MCF 10A (cell line): ENCODE measurements around the gene FGGY. TPM values are rescaled to one million over a fixed set of nuclear protein-coding genes. Genes with fewer than 3 reads are reported as not detected.

Experiments
- BruUV-seq: library from RNA; stranded (reverse); fragments of 400-500 nt; replicated peaks from 2 replicates; lab custom pipeline; 2021; lab: Mats Ljungman, UMichigan
- CTCF ChIA-PET: fragments of 300-600 bp; sonication (Branson Sonifier 250); formaldehyde crosslinking; extraction: SDS; loops from one replicate; lab custom pipeline; 2021; ENCODE audit warnings: antibody characterized with exemption, inconsistent platforms; lab: Yijun Ruan, JAX
- POLR2A ChIA-PET: fragments of 300-600, 350-650 bp; sonication (Branson Sonifier 250); formaldehyde crosslinking; extraction: SDS; loops from one replicate; lab custom pipeline; 2020; ENCODE audit warnings: antibody characterized with exemption, inconsistent platforms; lab: Yijun Ruan, JAX
- DNase-seq: peaks from one replicate; pipeline ENCODE4 v3.0.0-alpha.2; 2018; ENCODE audit not compliant: unreplicated experiment
- H3K27ac Mint-ChIP-seq: one replicate; pipeline ENCODE4 v1.8.0; 2022; ENCODE audit warnings: mild to moderate bottlenecking, low read depth, mixed read lengths; ENCODE audit not compliant: unreplicated experiment
- H3K27me3 Mint-ChIP-seq: one replicate; pipeline ENCODE4 v1.8.0; 2022; ENCODE audit warnings: mixed read lengths; ENCODE audit not compliant: insufficient read depth, unreplicated experiment
- H3K36me3 Mint-ChIP-seq: one replicate; pipeline ENCODE4 v1.8.0; 2022; ENCODE audit warnings: mild to moderate bottlenecking, moderate library complexity, mixed read lengths; ENCODE audit not compliant: insufficient read depth, unreplicated experiment
- H3K4me1 Mint-ChIP-seq: one replicate; pipeline ENCODE4 v1.8.0; 2022; ENCODE audit warnings: mixed read lengths; ENCODE audit not compliant: insufficient read depth, unreplicated experiment
- H3K4me3 Mint-ChIP-seq: one replicate; pipeline ENCODE4 v1.8.0; 2022; ENCODE audit warnings: mild to moderate bottlenecking, moderate library complexity, mixed read lengths; ENCODE audit not compliant: unreplicated experiment
- H3K9me3 Mint-ChIP-seq: one replicate; pipeline ENCODE4 v1.8.0; 2022; ENCODE audit warnings: mixed read lengths; ENCODE audit not compliant: unreplicated experiment
- intact Hi-C: fragments of 100-400 bp; cut with micrococcal nuclease; formaldehyde crosslinking; loops from 2 replicates; pipeline ENCODE4 v1.14.1; 2022
- total RNA-seq: library from RNA; stranded (reverse); gene quantifications from 2 replicates; pipeline ENCODE4 v1.2.3, GENCODE V29; 2022
- TF ChIP-seq, protein P1 (sequence below): fragments of 200-600 bp; IDR thresholded peaks from one replicate; pipeline ENCODE4 v1.8.0; 2022; ENCODE audit warnings: antibody characterized with exemption, mild to moderate bottlenecking; ENCODE audit not compliant: unreplicated experiment

Gene FGGY
- total RNA-seq, 1 experiment from 2014 or later = 10.6 TPM

DNA sequence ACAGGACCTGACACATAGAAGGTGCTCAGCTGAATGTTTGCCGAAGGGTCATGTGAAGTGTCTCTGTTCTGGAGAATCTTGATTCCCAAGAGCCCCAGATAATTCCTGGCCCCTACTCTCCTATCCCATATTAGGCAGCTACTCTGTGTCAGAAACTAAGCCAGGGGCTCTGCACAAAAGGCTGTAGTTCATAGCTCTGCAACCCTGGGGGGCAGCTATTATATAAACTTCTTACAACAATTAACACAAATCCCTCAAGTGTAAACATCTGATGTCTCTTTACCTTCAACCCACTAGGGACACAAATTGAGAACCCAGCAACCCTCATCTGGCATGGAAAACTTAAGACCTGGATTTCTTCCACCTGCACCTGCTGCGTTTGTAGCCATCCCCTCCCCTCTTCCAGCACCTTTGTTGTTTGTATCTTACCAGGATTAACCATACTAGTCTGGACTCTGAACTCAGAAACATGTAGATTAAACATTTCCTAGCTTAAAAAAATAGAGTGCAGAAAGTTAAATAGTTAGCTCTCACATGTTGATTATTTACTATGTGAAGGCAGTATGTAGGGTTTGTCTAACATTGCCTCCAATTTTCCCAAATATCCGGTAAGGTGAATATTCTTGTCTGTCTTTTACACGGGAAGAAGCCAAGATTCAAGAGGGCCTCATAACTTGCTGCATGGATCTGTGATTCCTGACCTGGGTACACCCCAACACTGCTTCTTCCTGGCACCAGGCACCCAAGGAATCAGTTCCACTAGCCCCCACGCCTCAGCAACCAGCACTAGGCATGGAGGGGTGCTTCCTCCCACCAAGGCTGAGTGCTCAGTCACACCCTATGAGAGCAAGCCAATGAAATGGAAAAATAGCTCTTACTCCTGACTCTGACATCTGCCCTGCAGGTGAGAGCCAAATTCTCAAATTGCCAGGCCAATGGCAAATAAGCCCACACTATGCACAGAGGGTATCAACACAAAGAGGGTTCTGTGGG lies 297.2 kb downstream of the FGGY start:
- H3K27me3 Mint-ChIP-seq = no peaks in the 10 kb centered on the region
- no peaks in the 10 kb centered on the region for H3K9me3 Mint-ChIP-seq
- H3K4me1 Mint-ChIP-seq = peaks cover 19% of the 10 kb centered on the region
- H3K4me3 Mint-ChIP-seq = no peak overlapping the region
- no peaks in the 10 kb centered on the region for H3K36me3 Mint-ChIP-seq
- H3K27ac Mint-ChIP-seq = no peak overlapping the region
- DNase-seq = no peak
- no TSS peak for BruUV-seq
- ChIA-PET CTCF (interaction anchor here (0.5 kb wide), 1 partner anchor 893 kb away, joined by 3 read pairs; no protein-coding TSS in a partner anchor), POLR2A (interaction anchor here (0.6 to 1.5 kb wide), 2 partner anchors 12 to 76 kb away, joined by 3 read pairs; no protein-coding TSS in a partner anchor)
- TF ChIP-seq, protein P1, sequence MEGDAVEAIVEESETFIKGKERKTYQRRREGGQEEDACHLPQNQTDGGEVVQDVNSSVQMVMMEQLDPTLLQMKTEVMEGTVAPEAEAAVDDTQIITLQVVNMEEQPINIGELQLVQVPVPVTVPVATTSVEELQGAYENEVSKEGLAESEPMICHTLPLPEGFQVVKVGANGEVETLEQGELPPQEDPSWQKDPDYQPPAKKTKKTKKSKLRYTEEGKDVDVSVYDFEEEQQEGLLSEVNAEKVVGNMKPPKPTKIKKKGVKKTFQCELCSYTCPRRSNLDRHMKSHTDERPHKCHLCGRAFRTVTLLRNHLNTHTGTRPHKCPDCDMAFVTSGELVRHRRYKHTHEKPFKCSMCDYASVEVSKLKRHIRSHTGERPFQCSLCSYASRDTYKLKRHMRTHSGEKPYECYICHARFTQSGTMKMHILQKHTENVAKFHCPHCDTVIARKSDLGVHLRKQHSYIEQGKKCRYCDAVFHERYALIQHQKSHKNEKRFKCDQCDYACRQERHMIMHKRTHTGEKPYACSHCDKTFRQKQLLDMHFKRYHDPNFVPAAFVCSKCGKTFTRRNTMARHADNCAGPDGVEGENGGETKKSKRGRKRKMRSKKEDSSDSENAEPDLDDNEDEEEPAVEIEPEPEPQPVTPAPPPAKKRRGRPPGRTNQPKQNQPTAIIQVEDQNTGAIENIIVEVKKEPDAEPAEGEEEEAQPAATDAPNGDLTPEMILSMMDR = no peak
- intact Hi-C loops = no loop called here

DNA sequence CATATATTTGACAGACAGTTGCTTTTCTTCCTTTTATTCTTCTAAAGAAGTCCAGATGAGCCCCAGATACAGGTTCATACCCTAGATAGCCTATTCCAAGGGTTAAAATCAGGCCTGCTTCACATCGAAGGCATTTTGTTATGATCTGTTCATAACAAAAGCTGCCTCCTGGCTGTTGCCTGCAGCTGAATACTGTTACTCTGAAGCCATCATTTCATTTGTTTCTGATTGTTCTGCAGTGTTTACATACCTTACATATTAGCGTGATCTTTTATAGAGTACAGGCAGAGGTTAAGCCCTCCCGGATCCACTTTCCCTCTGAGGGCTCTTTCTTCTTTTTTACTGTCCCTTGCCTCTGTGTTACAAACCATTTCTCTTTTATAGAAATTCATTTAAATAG lies 298.9 kb downstream of the FGGY start:
- Mint-ChIP-seq H3K27ac (peak overlapping the region; percentile 59), H3K27me3 (no peaks in the 10 kb centered on the region), H3K9me3 (no peaks in the 10 kb centered on the region), H3K4me1 (peaks cover 19% of the 10 kb centered on the region), H3K36me3 (no peaks in the 10 kb centered on the region), H3K4me3 (no peak overlapping the region)
- CTCF ChIA-PET = interaction anchor here (0.6 to 1.1 kb wide), 3 partner anchors 70 to 164 kb away, joined by 3 to 5 read pairs (median 3); no protein-coding TSS in a partner anchor
- intact Hi-C loops = no loop called here
- TF ChIP-seq, protein P1 = no peak
- POLR2A ChIA-PET = interaction anchor here (0.8 to 2.1 kb wide), 8 partner anchors 35 to 813 kb away, joined by 3 to 12 read pairs (median 4); partner anchors contain the start of gene FGGY
- DNase-seq = peak; percentile 5
- BruUV-seq = no TSS peak

DNA sequence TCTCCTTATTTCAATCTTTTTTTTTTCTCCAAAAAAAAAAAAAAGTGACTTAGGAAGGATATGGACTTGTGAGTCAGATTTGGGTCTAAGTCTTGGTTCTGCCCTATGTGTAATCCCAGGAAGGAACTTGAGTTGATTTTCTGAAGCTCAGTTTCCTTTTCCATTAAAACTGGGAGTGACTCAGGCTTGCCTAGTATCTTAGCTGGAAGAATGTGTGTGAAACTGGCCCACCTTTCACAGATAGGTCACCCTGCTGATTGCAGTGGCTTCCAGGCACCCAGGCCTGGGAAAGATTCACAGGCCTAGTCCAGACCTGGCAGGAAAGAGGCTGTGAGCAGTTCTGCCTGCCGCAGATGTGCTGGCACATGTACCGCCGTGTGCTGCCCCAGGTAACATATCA lies 299.5 kb downstream of the FGGY start:
- Mint-ChIP-seq H3K4me1 (peaks cover 19% of the 10 kb centered on the region), H3K4me3 (no peak overlapping the region), H3K27me3 (no peaks in the 10 kb centered on the region), H3K36me3 (no peaks in the 10 kb centered on the region), H3K9me3 (no peaks in the 10 kb centered on the region), H3K27ac (peak overlapping the region; percentile 59)
- DNase-seq = peak; percentile 71
- BruUV-seq = no TSS peak
- intact Hi-C loops = no loop called here
- CTCF ChIA-PET = interaction anchor here (0.9 to 1.3 kb wide), 4 partner anchors 13 to 153 kb away, joined by 3 to 4 read pairs (median 3); no protein-coding TSS in a partner anchor
- TF ChIP-seq, protein P1 = no peak
- POLR2A ChIA-PET = interaction anchor here (0.8 to 2.1 kb wide), 16 partner anchors 29 to 817 kb away, joined by 3 to 12 read pairs (median 4); partner anchors contain the start of genes FGGY and JUN

DNA sequence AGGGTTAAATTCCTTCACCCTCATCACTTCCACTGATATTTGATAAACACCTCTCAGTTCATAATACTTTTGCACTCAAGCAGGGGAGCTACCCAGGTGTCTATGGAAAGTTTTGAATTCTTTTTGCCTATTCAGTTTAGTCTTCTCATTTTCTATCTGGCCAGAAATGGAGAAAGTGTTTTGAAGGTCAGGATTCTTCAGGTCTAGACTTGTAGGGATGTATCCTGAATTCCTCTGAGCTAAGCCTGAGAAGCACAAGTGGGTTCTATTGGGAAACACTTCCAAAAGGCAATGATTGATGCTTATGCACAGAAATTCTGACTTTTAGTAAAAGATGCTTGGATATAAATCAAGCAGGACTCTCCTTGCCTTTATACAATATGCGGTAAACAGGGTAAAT lies 300.1 kb downstream of the FGGY start:
- H3K36me3 Mint-ChIP-seq = no peaks in the 10 kb centered on the region
- intact Hi-C loops = no loop called here
- CTCF ChIA-PET = interaction anchor here (0.6 to 1.3 kb wide), 5 partner anchors 13 to 540 kb away, joined by 3 to 4 read pairs (median 3); no protein-coding TSS in a partner anchor
- no peak overlapping the region for H3K4me3 Mint-ChIP-seq
- H3K9me3 Mint-ChIP-seq = no peaks in the 10 kb centered on the region
- DNase-seq = peak; percentile 54
- no TSS peak for BruUV-seq
- POLR2A ChIA-PET = interaction anchor here (0.6 to 2.1 kb wide), 20 partner anchors 28 to 817 kb away, joined by 3 to 12 read pairs (median 4); partner anchors contain the start of genes FGGY and JUN
- peak overlapping the region; percentile 59 for H3K27ac Mint-ChIP-seq
- H3K27me3 Mint-ChIP-seq = no peaks in the 10 kb centered on the region
- H3K4me1 Mint-ChIP-seq = peaks cover 19% of the 10 kb centered on the region
- TF ChIP-seq, protein P1 = no peak
